K562 (cell line): ENCODE measurements around the gene IQCN. TPM values are rescaled to one million over a fixed set of nuclear protein-coding genes. Genes with fewer than 3 reads are reported as not detected.

ENCODE experiments used
- EP300 ChIP-seq: IDR thresholded peaks from 2 replicates; pipeline ENCODE4 v1.6.1; 2012; ENCODE audit warnings: low read length, improper control_type of control experiment
- FOXP4 ChIP-seq: sonication (generic); formaldehyde crosslinking; IDR thresholded peaks from 2 replicates; pipeline ENCODE4 v1.8.0; 2022; ENCODE audit warnings: mild to moderate bottlenecking, missing genetic modification reagents, borderline replicate concordance
- JUN ChIP-seq, 2 experiments: sonication (generic) in 1 of 2; formaldehyde crosslinking in 1 of 2; IDR thresholded peaks; 2 replicates each; pipeline versions ENCODE4 v1.6.1 to v1.8.0; 2012 to 2022; ENCODE audit warnings: borderline replicate concordance in 2 of 2, mild to moderate bottlenecking in 2 of 2, improper control_type of control experiment in 1 of 2, low read depth in 1 of 2, low read length in 1 of 2, missing genetic modification reagents in 1 of 2
- MAFG ChIP-seq: fragments of 450-650 bp; conservative IDR thresholded peaks from 2 replicates; pipeline ENCODE4 v1.6.1; 2016; ENCODE audit warnings: missing genetic modification characterization, missing compliant biosample characterization
- MECOM ChIP-seq: fragments of 250-450 bp; sonication (Bioruptor Pico); IDR thresholded peaks from 2 replicates; pipeline ENCODE4 v1.8.0; 2022; ENCODE audit warnings: inconsistent platforms
- MYNN ChIP-seq, 2 experiments: sonication (generic); formaldehyde crosslinking in 1 of 2; IDR thresholded peaks; 2 replicates each; pipeline versions ENCODE4 v1.5.0 to v1.6.1; 2016 to 2020; ENCODE audit warnings: antibody characterized with exemption in 1 of 2, missing genetic modification reagents in 1 of 2
- NELFE ChIP-seq: IDR thresholded peaks from 2 replicates; pipeline ENCODE4 v1.6.1; 2011; ENCODE audit warnings: mild to moderate bottlenecking; ENCODE audit not compliant: insufficient read depth, insufficient read length
- RAD21 ChIP-seq, 2 experiments: fragments of 250-450 bp in 1 of 2; fragments of 450-650 bp in 1 of 2; sonication (Bioruptor Pico) in 1 of 2; formaldehyde crosslinking in 1 of 2; IDR thresholded peaks in 1 of 2; conservative IDR thresholded peaks in 1 of 2; 2 replicates each; pipeline versions ENCODE4 v1.4.0 to v1.8.0; 2020 to 2022; ENCODE audit warnings: mild to moderate bottlenecking in 2 of 2, moderate library complexity in 1 of 2
- RBM22 ChIP-seq: fragments of 200-400 bp; formaldehyde crosslinking; IDR thresholded peaks from 2 replicates; pipeline ENCODE4 v1.6.1; 2018; ENCODE audit warnings: low read length, low read depth; ENCODE audit not compliant: poor library complexity, severe bottlenecking
- SMAD3 ChIP-seq: fragments of 450-650 bp; formaldehyde crosslinking; conservative IDR thresholded peaks from 2 replicates; pipeline ENCODE4 v1.4.0; 2020; ENCODE audit warnings: mild to moderate bottlenecking
- SMARCA5 ChIP-seq: fragments of 450-650 bp; IDR thresholded peaks from 2 replicates; pipeline ENCODE4 v1.6.1; 2016
- TSHZ1 ChIP-seq: fragments of 250-450 bp; sonication (Bioruptor Pico); IDR thresholded peaks from 2 replicates; pipeline ENCODE4 v1.4.0; 2020; ENCODE audit warnings: mild to moderate bottlenecking, moderate library complexity
- XRCC4 ChIP-seq: IDR thresholded peaks from one replicate; pipeline ENCODE4 v1.6.1; 2011; ENCODE audit not compliant: insufficient read depth, insufficient read length; ENCODE audit errors: extremely low read depth
- ZNF280A ChIP-seq: fragments of 450-650 bp; IDR thresholded peaks from 2 replicates; pipeline ENCODE4 v1.6.1; 2018; ENCODE audit warnings: mild to moderate bottlenecking, low read depth; ENCODE audit not compliant: partially characterized antibody
- ZNF655 ChIP-seq: fragments of 250-450 bp; sonication (Bioruptor Pico); IDR thresholded peaks from 2 replicates; pipeline ENCODE4 v1.5.0; 2021
- ZSCAN32 ChIP-seq: fragments of 450-650 bp; formaldehyde crosslinking; IDR thresholded peaks from 2 replicates; pipeline ENCODE4 v1.4.0; 2020; ENCODE audit warnings: mild to moderate bottlenecking, moderate library complexity
- polyA plus RNA-seq, 8 experiments: library from polyadenylated mRNA; depleted of rRNA in 4 of 8; stranded (reverse) in 5 of 8; unstranded in 3 of 8; fragments of >200 nt; fragmentation: Nextera tagmentation in 2 of 8; fragmentation: Illumina TruSeq in 1 of 8; extraction: Ambion mirVana in 2 of 8; extraction: Trizol in 1 of 8; gene quantifications; 2 replicates each; pipeline versions ENCODE4 v1.2.1 to v1.2.3, GENCODE V29; 2011 to 2014; ENCODE audit warnings: inconsistent platforms in 1 of 8, missing spikeins in 1 of 8
- total RNA-seq, 7 experiments: library from RNA; depleted of rRNA in 6 of 7; stranded (reverse); fragments of >200 nt in 6 of 7; fragmentation: Illumina TruSeq in 2 of 7; extraction: Trizol in 2 of 7; gene quantifications; 2 replicates each; pipeline versions ENCODE4 v1.2.1 to v1.2.3, GENCODE V29; 2011 to 2021; ENCODE audit warnings: low replicate concordance in 1 of 7
- TF ChIP-seq, protein P1 (sequence below): sonication (generic); formaldehyde crosslinking; IDR thresholded peaks from 2 replicates; pipeline ENCODE4 v1.8.0; 2022; ENCODE audit warnings: missing genetic modification reagents, mild to moderate bottlenecking, moderate library complexity, borderline replicate concordance

The IQCN gene
- total and polyA plus RNA-seq, 9 of the 15 experiments (the other 6 are each of a cell fraction or from before 2014, with no cell fraction given): 0.01 to 0.07 (median 0.04) TPM; not detected in 3

GRCh38 chr19:18274781-18275356 lies 617 bp upstream of the IQCN start (continued):
- TF ChIP-seq ZNF655 (CRISPR knock-in tag) (no peak), RBM22 (peak; percentile 62), MYNN (IDR thresholded peaks at IDR 0.05) (peak; percentile 81; the same call in 1 of the 2 replicates), MYNN (CRISPR knock-in tag; IDR thresholded peaks at IDR 0.05) (no peak), ZSCAN32 (CRISPR knock-in tag) (no peak), SMAD3 (CRISPR knock-in tag) (no peak), MECOM (no peak), NELFE (no peak), ZNF280A (no peak), RAD21 (CRISPR knock-in tag; conservative IDR thresholded peaks at IDR 0.05 in 1 of 2, IDR thresholded peaks at IDR 0.05 in 1 of 2) (0 out of 4 replicates have a peak, but pooled peaks of 1 of the 2 experiments have one; percentile 2), EP300 (peak; percentile 7; the same call in 1 of the 2 replicates), XRCC4 (no peak), TSHZ1 (CRISPR knock-in tag) (no peak), JUN (IDR thresholded peaks at IDR 0.05; ENCODE audit: borderline replicate concordance, low read depth, low read length) (peak; percentile 95), JUN (CRISPR knock-in tag; IDR thresholded peaks at IDR 0.05; ENCODE audit: borderline replicate concordance) (no peak), FOXP4 (CRISPR knock-in tag) (0 out of 2 replicates have a peak, but pooled peaks have one; percentile 35), MAFG (tag) (no peak), SMARCA5 (no peak)
- TF ChIP-seq, protein P1, sequence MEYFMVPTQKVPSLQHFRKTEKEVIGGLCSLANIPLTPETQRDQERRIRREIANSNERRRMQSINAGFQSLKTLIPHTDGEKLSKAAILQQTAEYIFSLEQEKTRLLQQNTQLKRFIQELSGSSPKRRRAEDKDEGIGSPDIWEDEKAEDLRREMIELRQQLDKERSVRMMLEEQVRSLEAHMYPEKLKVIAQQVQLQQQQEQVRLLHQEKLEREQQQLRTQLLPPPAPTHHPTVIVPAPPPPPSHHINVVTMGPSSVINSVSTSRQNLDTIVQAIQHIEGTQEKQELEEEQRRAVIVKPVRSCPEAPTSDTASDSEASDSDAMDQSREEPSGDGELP (CRISPR knock-in tag): peak; percentile 88
